WI38 (cell line): ENCODE data around the gene SPINT2.

Source experiments
- H3K4me3 ChIP-seq: 2 replicates; pipeline ENCODE4 v1.5.1; 2011; ENCODE audit warnings: low read depth, mild to moderate bottlenecking, control low read depth, low read length
- CTCF ChIP-seq: IDR thresholded peaks from 2 replicates; pipeline ENCODE4 v1.5.1; 2012; ENCODE audit warnings: low read depth, mild to moderate bottlenecking, control low read depth, low read length

SPINT2 gene

GRCh38 chr19:38315657-38316476 is 51.5 kb downstream of the SPINT2 start, which contains the start of gene YIF1B:
Gene YIF1B (minus strand): TSS chr19:38315947. CDS start chr19:38315917, 30 bp downstream.
- H3K4me3 ChIP-seq = peak within 1 kb of the TSS; percentile 86
- no peak for TF ChIP-seq CTCF

- H3K4me3 ChIP-seq = peak overlapping the region; percentile 47
- no peak for TF ChIP-seq CTCF
Observed at GRCh38 chr19:38316477-38317067, 52.2 kb downstream of the SPINT2 start.

GRCh38 chr19:38317104-38317612 is 52.8 kb downstream of the SPINT2 start:
- no peak for TF ChIP-seq CTCF
- no peak overlapping the region for H3K4me3 ChIP-seq

GRCh38 chr19:38318660-38319059 is 54.3 kb downstream of the SPINT2 start:
- H3K4me3 ChIP-seq = no peak overlapping the region
- no peak for TF ChIP-seq CTCF

GRCh38 chr19:38319421-38320258 is 55.3 kb downstream of the SPINT2 start, which contains the start of gene KCNK6:
Gene KCNK6 (plus strand): TSS chr19:38319845. CDS start chr19:38319951, 106 bp downstream.
- TF ChIP-seq CTCF = no peak
- peak within 1 kb of the TSS; percentile 62 for H3K4me3 ChIP-seq

GRCh38 chr19:38320969-38321339 is 56.6 kb downstream of the SPINT2 start:
- H3K4me3 ChIP-seq = no peak overlapping the region

More at GRCh38 chr19:38320969-38321339, 56.6 kb downstream of the SPINT2 start:
- TF ChIP-seq CTCF = no peak
